H9 (cell line): Measurements from ENCODE around the gene SLC1A7. TPM values are rescaled to one million over a fixed set of nuclear protein-coding genes. Genes with fewer than 3 reads are reported as not detected.

Source experiments
- DNase-seq: peaks from one replicate; pipeline ENCODE4 v3.0.0-alpha.2; 2017
- H2AFZ ChIP-seq: one replicate; pipeline ENCODE4 v1.6.1; 2013; ENCODE audit warnings: mild to moderate bottlenecking, low read length, control low read depth, moderate library complexity
- H2AK5ac ChIP-seq: 2 replicates; pipeline ENCODE4 v1.6.1; 2013; ENCODE audit warnings: low read length, control low read depth, mixed read lengths; ENCODE audit not compliant: insufficient read length
- H2BK120ac ChIP-seq: one replicate; pipeline ENCODE4 v1.6.1; 2013; ENCODE audit warnings: low read depth, mild to moderate bottlenecking, low read length, control low read depth, inconsistent platforms; ENCODE audit not compliant: poor library complexity, severe bottlenecking
- H2BK12ac ChIP-seq: 2 replicates; pipeline ENCODE4 v1.6.1; 2013; ENCODE audit warnings: low read length, control low read depth, mixed read lengths, low read depth; ENCODE audit not compliant: insufficient read length
- H2BK15ac ChIP-seq: 2 replicates; pipeline ENCODE4 v1.6.1; 2013; ENCODE audit warnings: low read depth, low read length, control low read depth
- H2BK20ac ChIP-seq: one replicate; pipeline ENCODE4 v1.6.1; 2013; ENCODE audit warnings: low read depth, mild to moderate bottlenecking, low read length, control low read depth, inconsistent platforms; ENCODE audit not compliant: poor library complexity, severe bottlenecking
- H2BK5ac ChIP-seq: 2 replicates; pipeline ENCODE4 v1.6.1; 2013; ENCODE audit warnings: low read length, control low read depth, mixed read lengths; ENCODE audit not compliant: insufficient read length
- H3K14ac ChIP-seq: 2 replicates; pipeline ENCODE4 v1.6.1; 2013; ENCODE audit warnings: low read length, control low read depth; ENCODE audit not compliant: insufficient read depth
- H3K18ac ChIP-seq: 2 replicates; pipeline ENCODE4 v1.6.1; 2013; ENCODE audit warnings: low read depth, mild to moderate bottlenecking, mixed read lengths, low read length, control low read depth; ENCODE audit not compliant: insufficient read length
- H3K23ac ChIP-seq: 2 replicates; pipeline ENCODE4 v1.6.1; 2013; ENCODE audit warnings: low read length, control low read depth, mixed read lengths, low read depth; ENCODE audit not compliant: insufficient read length
- H3K23me2 ChIP-seq: 2 replicates; pipeline ENCODE4 v1.6.1; 2013; ENCODE audit warnings: low read depth, mild to moderate bottlenecking, mixed read lengths, low read length, control low read depth; ENCODE audit not compliant: insufficient read length, poor library complexity, severe bottlenecking
- H3K27ac ChIP-seq: 2 replicates; pipeline ENCODE4 v1.5.1; 2013; ENCODE audit warnings: low read length, control low read depth, mixed read lengths, low read depth; ENCODE audit not compliant: insufficient read length
- H3K27me3 ChIP-seq: 2 replicates; pipeline ENCODE4 v1.6.1; 2013; ENCODE audit warnings: low read length, control low read depth, inconsistent platforms; ENCODE audit not compliant: insufficient read depth
- H3K4ac ChIP-seq: 2 replicates; pipeline ENCODE4 v1.6.1; 2013; ENCODE audit warnings: low read depth, mild to moderate bottlenecking, control low read depth, inconsistent platforms, low read length, moderate library complexity
- H3K4me1 ChIP-seq: 2 replicates; pipeline ENCODE4 v1.6.1; 2013; ENCODE audit warnings: low read length, control low read depth, inconsistent platforms; ENCODE audit not compliant: insufficient read depth
- H3K4me2 ChIP-seq: 2 replicates; pipeline ENCODE4 v1.6.1; 2013; ENCODE audit warnings: low read length, control low read depth, mixed read lengths; ENCODE audit not compliant: insufficient read length, insufficient read depth
- H3K56ac ChIP-seq: 2 replicates; pipeline ENCODE4 v1.6.1; 2013; ENCODE audit warnings: low read depth, mild to moderate bottlenecking, mixed read lengths, low read length, control low read depth; ENCODE audit not compliant: insufficient read length
- H3K79me1 ChIP-seq: 2 replicates; pipeline ENCODE4 v1.6.1; 2013; ENCODE audit warnings: low read depth, mild to moderate bottlenecking, moderate library complexity, low read length, control low read depth, inconsistent platforms; ENCODE audit not compliant: insufficient read depth, poor library complexity, severe bottlenecking
- H3K79me2 ChIP-seq: 2 replicates; pipeline ENCODE4 v1.6.1; 2013; ENCODE audit warnings: low read length, control low read depth, inconsistent platforms; ENCODE audit not compliant: insufficient read depth
- H3K9ac ChIP-seq: 2 replicates; pipeline ENCODE4 v1.6.1; 2013; ENCODE audit warnings: low read length, control low read depth, mixed read lengths; ENCODE audit not compliant: insufficient read length; ENCODE audit errors: extremely low read depth
- H3K9me3 ChIP-seq: one replicate; pipeline ENCODE4 v1.6.1; 2013; ENCODE audit warnings: low read depth, low read length, inconsistent platforms; ENCODE audit not compliant: control insufficient read depth
- H3T11ph ChIP-seq: one replicate; pipeline ENCODE4 v1.6.1; 2013; ENCODE audit warnings: mild to moderate bottlenecking, low read length, control low read depth, inconsistent platforms
- H4K20me1 ChIP-seq: one replicate; pipeline ENCODE4 v1.6.1; 2013; ENCODE audit not compliant: control insufficient read depth, insufficient read length, insufficient read depth
- H4K5ac ChIP-seq: 2 replicates; pipeline ENCODE4 v1.6.1; 2013; ENCODE audit warnings: low read depth, mild to moderate bottlenecking, mixed read lengths, low read length, control low read depth; ENCODE audit not compliant: insufficient read length
- H4K8ac ChIP-seq: replicated peaks from 2 replicates; pipeline ENCODE4 v1.6.1; 2013; ENCODE audit warnings: low read length, control low read depth, mixed read lengths, low read depth; ENCODE audit not compliant: insufficient read length
- H4K91ac ChIP-seq: 2 replicates; pipeline ENCODE4 v1.6.1; 2013; ENCODE audit warnings: low read depth, mild to moderate bottlenecking, moderate library complexity, mixed read lengths, low read length, control low read depth; ENCODE audit not compliant: insufficient read length
- H3K27ac Mint-ChIP-seq, 3 experiments: 2 replicates in 2 of 3; 3 replicates in 1 of 3; pipeline ENCODE4 v1.8.0; 2020 to 2021; ENCODE audit warnings: mixed read lengths in 3 of 3, mild to moderate bottlenecking in 1 of 3, moderate library complexity in 1 of 3
- H3K27me3 Mint-ChIP-seq: 2 replicates; pipeline ENCODE4 v1.8.0; 2021; ENCODE audit warnings: low read depth, mild to moderate bottlenecking, moderate library complexity, mixed read lengths
- H3K36me3 Mint-ChIP-seq, 3 experiments: 2 replicates in 2 of 3; 3 replicates in 1 of 3; pipeline ENCODE4 v1.8.0; 2020 to 2021; ENCODE audit warnings: low read depth in 3 of 3, mixed read lengths in 3 of 3; ENCODE audit not compliant: insufficient read depth in 1 of 3
- H3K4me1 Mint-ChIP-seq, 2 experiments: 2 replicates each; pipeline ENCODE4 v1.8.0; 2020; ENCODE audit warnings: mixed read lengths in 2 of 2
- H3K4me3 Mint-ChIP-seq, 2 experiments: 2 replicates in 1 of 2; 3 replicates in 1 of 2; pipeline ENCODE4 v1.8.0; 2020 to 2021; ENCODE audit warnings: mild to moderate bottlenecking in 2 of 2, mixed read lengths in 2 of 2, moderate library complexity in 1 of 2
- H3K9me3 Mint-ChIP-seq, 2 experiments: 2 replicates in 1 of 2; 3 replicates in 1 of 2; pipeline ENCODE4 v1.8.0; 2020; ENCODE audit warnings: mild to moderate bottlenecking in 2 of 2, mixed read lengths in 2 of 2, moderate library complexity in 1 of 2
- WGBS: extraction: QIAGEN DNeasy Blood & Tissue Kit; methylation state at CpG from one replicate; pipeline ENCODE4 v1.1.7; 2013; ENCODE audit warnings: missing lambda C conversion rate, low lambda C conversion rate, mixed read lengths; ENCODE audit not compliant: insufficient read length; ENCODE audit errors: extremely low coverage; 5-methylcytosine and 5-hydroxymethylcytosine counted together
- total RNA-seq: library from RNA; stranded (reverse); gene quantifications from 2 replicates; pipeline ENCODE4 v1.2.1, GENCODE V29; 2021
- TF ChIP-seq, protein P1 (sequence below): fragments of 200-600 bp; sonication (generic); conservative IDR thresholded peaks from 3 replicates; pipeline ENCODE4 v1.8.0; 2021; ENCODE audit warnings: antibody characterized with exemption, mild to moderate bottlenecking

The SLC1A7 gene
- total RNA-seq, 1 experiment from 2014 or later, result not detected

DNA sequence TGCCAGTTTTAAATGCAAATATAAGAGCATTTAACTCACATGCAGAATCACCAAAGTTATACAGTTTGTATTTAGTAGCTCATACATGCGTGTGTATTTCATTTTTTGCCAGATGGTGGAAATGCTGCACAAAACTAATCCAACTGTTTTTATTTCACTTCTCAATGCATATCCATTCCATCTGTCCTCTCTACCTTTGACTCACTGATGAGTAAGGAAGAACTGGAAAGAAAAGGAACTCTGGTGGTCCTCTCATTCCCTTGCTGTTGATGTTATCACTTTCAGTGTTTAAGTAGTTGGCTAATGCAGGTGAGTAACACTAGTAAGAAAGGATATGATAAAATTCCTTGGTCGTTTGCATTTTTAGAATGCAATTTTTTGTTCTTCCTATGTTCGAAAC, 5.7 kb upstream of the SLC1A7 start:
- Histone ChIP-seq H3K79me1 (no peaks in the 10 kb centered on the region), H2BK5ac (no peak overlapping the region), H3K79me2 (no peaks in the 10 kb centered on the region), H4K8ac (no peak overlapping the region), H4K20me1 (no peaks in the 10 kb centered on the region), H3K4me2 (no peak overlapping the region), H4K5ac (no peak overlapping the region), H2BK20ac (no peak overlapping the region), H4K91ac (no peak overlapping the region), H3K9me3 (no peaks in the 10 kb centered on the region), H3K14ac (no peak overlapping the region), H2AFZ (no peak overlapping the region), H3K18ac (no peak overlapping the region), H2AK5ac (no peak overlapping the region), H2BK12ac (no peak overlapping the region), H3K56ac (no peak overlapping the region), H3K27me3 (no peaks in the 10 kb centered on the region), H3K9ac (no peak overlapping the region), H3K23me2 (no peaks in the 10 kb centered on the region), H3K23ac (no peak overlapping the region), H3T11ph (no peak overlapping the region), H3K4ac (no peak overlapping the region), H2BK120ac (no peak overlapping the region), H3K27ac (no peak overlapping the region), H3K4me1 (0 out of 2 replicates have a peak, but pooled peaks cover 2% of the 10 kb centered on the region), H2BK15ac (no peak overlapping the region)
- no peak for DNase-seq
- peaks cover 6% of the 10 kb centered on the region for H3K27me3 Mint-ChIP-seq
- peaks cover 2 to 7% of the 10 kb centered on the region in 2 experiments; a peak in 1 of 4 replicates for H3K4me1 Mint-ChIP-seq
- no CpG with 5 or more reads among the region's 3 CpGs for WGBS
- no peak overlapping the region for H3K4me3 Mint-ChIP-seq
- no peak overlapping the region for H3K27ac Mint-ChIP-seq
- H3K9me3 Mint-ChIP-seq, result no peaks in the 10 kb centered on the region
- H3K36me3 Mint-ChIP-seq, result no peaks in the 10 kb centered on the region
- TF ChIP-seq, protein P1, sequence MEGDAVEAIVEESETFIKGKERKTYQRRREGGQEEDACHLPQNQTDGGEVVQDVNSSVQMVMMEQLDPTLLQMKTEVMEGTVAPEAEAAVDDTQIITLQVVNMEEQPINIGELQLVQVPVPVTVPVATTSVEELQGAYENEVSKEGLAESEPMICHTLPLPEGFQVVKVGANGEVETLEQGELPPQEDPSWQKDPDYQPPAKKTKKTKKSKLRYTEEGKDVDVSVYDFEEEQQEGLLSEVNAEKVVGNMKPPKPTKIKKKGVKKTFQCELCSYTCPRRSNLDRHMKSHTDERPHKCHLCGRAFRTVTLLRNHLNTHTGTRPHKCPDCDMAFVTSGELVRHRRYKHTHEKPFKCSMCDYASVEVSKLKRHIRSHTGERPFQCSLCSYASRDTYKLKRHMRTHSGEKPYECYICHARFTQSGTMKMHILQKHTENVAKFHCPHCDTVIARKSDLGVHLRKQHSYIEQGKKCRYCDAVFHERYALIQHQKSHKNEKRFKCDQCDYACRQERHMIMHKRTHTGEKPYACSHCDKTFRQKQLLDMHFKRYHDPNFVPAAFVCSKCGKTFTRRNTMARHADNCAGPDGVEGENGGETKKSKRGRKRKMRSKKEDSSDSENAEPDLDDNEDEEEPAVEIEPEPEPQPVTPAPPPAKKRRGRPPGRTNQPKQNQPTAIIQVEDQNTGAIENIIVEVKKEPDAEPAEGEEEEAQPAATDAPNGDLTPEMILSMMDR, result no peak
